Left renal pelvis (tissue), 4 donors: ENCODE measurements around the gene ZNF610. TPM values are rescaled to one million over a fixed set of nuclear protein-coding genes. Genes with fewer than 3 reads are reported as not detected.
A peak's percentile ranks its signal among the peaks of the same experiment; 100 is the strongest.

ENCODE experiments used
- DNase-seq, 4 donors: peaks; one replicate each; pipeline ENCODE4 v3.0.0-alpha.2; 2013; ENCODE audit warnings: low read depth in 4 of 4, low spot score in 3 of 4
- polyA plus RNA-seq, 4 donors: library from polyadenylated mRNA; unstranded; fragments of 120-200 nt; gene quantifications; one replicate each; pipeline ENCODE4 v1.2.1, GENCODE V29; 2013; ENCODE audit not compliant: insufficient read length in 4 of 4

The ZNF610 gene
- polyA plus RNA-seq, 4 donors: 7.9 to 16.3 (median 12.2) TPM

DNA sequence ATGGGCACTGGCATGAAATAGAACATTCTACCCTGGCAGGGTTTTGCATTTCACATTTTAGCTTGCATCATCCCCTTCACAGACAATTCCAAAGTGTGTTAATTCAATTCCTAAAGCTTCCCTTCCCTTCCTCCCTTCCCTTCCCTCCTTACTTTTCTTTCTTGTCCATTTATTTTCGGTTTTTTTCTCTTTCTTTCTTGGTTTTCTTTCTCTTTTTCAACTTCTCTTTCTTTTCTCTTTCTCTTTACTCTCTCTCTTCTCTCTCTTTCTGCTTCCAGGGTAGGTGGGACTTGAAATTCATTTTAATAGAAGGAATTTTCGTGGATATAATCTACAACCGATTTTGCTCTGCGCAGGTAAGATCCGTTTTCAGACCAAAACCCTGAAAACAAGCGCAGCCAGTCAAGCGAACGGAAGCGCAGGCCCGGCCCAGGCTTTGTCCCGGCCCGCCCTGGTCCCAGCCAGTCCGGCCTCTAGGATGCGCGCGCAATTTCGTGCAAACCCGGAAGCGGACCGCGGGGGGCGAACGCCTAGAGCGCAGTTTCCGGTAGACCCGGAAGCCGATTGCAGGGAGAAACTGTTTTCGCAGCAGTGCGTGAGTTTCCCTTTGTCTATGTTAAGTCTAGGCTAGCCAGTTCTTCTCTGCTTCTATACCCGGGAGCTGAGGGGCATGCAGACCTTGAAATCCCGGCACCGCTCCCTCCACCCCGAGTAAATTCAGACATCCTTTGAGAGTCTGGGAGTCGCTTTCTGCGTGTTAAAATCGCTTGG lies 61.5 kb downstream of the ZNF610 start, which contains the start of gene ZNF528:
ZNF528 (plus strand) TSS at position 540 of the 771 bp plus-strand sequence. CDS start 4,165 bp downstream, outside the sequence.
- peak; percentile 82 to 92 (median 88) for DNase-seq

DNA sequence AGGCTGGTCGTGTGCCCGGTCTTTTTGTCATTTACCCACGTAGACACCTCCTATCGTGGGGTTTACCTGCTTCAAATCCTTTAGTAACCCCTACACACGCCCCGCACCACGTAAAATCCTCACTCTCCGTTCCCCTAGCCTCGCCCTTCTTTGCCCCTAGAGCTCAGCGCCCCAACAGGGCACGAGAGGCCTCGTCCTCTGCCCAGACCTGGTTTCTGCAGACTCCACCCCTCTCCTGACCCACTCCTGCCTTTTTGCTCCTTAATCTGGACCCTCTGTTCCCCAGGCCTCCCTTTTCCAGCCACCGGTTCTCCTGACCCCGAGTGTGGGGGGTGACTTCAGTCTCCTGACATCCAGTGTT lies 62.0 kb downstream of the ZNF610 start:
- DNase-seq: peak in 1 of 4 donors; percentile 1

DNA sequence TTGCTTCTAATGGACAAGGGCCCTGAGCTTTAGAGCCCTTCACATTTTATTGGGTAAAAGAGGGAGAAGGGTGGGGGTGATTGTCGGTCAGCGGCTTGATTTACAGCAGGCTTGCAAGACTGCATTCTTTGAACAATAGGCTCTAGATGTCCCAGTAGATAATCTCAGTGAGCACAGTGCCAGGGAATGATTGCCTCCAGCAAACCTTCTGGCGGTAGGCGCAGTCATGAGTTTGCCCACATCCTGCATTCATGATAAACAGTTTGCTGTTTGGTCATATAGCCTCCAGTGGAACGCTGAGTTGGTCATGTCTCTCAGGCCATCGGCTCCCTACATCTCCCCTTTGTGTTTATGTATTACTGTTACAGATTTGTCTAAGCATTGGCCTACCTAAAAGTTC lies 74.2 kb downstream of the ZNF610 start:
- DNase-seq: no peak

DNA sequence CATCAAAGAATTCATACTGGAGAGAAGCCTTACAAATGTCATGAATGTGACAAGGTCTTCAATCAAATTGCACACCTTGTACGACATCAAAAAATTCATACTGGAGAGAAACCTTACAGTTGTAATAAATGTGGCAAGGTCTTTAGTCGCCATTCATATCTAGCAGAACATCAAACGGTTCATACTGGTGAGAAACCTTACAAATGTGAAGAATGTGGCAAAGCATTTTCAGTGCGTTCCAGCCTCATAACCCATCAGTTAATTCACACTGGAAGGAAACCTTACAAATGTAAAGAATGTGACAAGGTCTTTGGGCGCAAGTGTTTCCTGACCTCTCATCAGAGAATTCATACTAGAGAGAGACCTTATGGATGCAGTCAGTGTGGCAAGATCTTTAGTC lies 79.7 kb downstream of the ZNF610 start:
- no peak for DNase-seq

Other genes starting within 250 kb of the ZNF610 start
- gene ZNF841, start 240.5 kb upstream of the ZNF610 start, polyA plus RNA-seq: 10 to 100 TPM; 15.7 to 20.7 (median 17.5) TPM
- 10 to 100 TPM; 17.7 to 23.2 (median 19.7) TPM for gene ZNF616, start 196.3 kb upstream of the ZNF610 start, polyA plus RNA-seq
- 10 to 100 TPM; 15.4 to 23.4 (median 16.7) TPM for gene ZNF836, start 164.6 kb upstream of the ZNF610 start, polyA plus RNA-seq
- 100 to 1,000 TPM; 313 to 477 (median 439) TPM for gene PPP2R1A, start 146.2 kb upstream of the ZNF610 start, polyA plus RNA-seq
- gene ZNF766, start 66.7 kb upstream of the ZNF610 start, polyA plus RNA-seq: 10 to 100 TPM; 14.9 to 24.0 (median 22.1) TPM
- 10 to 100 TPM; 13.0 to 23.2 (median 14.9) TPM for gene ZNF480, start 39.1 kb upstream of the ZNF610 start, polyA plus RNA-seq
- gene ZNF880, start 33.7 kb downstream of the ZNF610 start, polyA plus RNA-seq: 10 to 100 TPM; 20.4 to 30.4 (median 25.6) TPM
- gene ZNF528, start 61.6 kb downstream of the ZNF610 start, polyA plus RNA-seq: 10 to 100 TPM; 23.3 to 52.0 (median 38.0) TPM
- gene ZNF534, start 92.9 kb downstream of the ZNF610 start, polyA plus RNA-seq: under 1 TPM; 0.44 to 0.66 (median 0.56) TPM
- 1 to 10 TPM; 4.1 to 7.6 (median 5.5) TPM for gene ZNF578, start 117.3 kb downstream of the ZNF610 start, polyA plus RNA-seq
- 10 to 100 TPM in 3 of 4 donors, 1 to 10 TPM in 1; 8.8 to 17.9 (median 12.5) TPM for gene ZNF808, start 191.4 kb downstream of the ZNF610 start, polyA plus RNA-seq
- gene ZNF701, start 234.0 kb downstream of the ZNF610 start, polyA plus RNA-seq: 10 to 100 TPM; 11.4 to 17.9 (median 15.4) TPM